WI38 (cell line): ENCODE data around the gene CBY1.

Experiments used
- H3K4me3 ChIP-seq: 2 replicates; pipeline ENCODE4 v1.5.1; 2011; ENCODE audit warnings: low read depth, mild to moderate bottlenecking, control low read depth, low read length
- TF ChIP-seq, protein P1 (sequence below): IDR thresholded peaks from 2 replicates; pipeline ENCODE4 v1.5.1; 2012; ENCODE audit warnings: low read depth, mild to moderate bottlenecking, control low read depth, low read length

CBY1 gene

DNA sequence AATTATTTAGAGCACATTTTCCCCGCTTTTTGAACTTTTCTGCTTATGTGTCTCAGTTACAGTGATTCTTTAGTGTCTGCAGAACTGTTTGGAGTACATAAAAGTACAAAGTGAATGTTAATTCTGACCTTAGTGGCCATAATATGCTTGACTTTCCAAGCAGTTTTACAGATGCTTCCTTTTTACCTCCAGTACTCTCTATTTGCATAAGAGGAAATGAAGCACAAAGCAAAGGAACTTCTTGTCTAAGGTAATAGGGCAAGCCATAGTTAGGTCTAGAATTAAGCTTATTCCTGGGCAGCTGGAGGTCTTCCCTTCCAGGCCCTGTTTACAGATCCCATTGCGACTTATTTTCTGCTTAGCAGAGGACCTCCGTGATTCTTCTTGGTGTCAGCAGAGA is 52.9 kb downstream of the CBY1 start:
- no peak overlapping the region for H3K4me3 ChIP-seq
- TF ChIP-seq, protein P1, sequence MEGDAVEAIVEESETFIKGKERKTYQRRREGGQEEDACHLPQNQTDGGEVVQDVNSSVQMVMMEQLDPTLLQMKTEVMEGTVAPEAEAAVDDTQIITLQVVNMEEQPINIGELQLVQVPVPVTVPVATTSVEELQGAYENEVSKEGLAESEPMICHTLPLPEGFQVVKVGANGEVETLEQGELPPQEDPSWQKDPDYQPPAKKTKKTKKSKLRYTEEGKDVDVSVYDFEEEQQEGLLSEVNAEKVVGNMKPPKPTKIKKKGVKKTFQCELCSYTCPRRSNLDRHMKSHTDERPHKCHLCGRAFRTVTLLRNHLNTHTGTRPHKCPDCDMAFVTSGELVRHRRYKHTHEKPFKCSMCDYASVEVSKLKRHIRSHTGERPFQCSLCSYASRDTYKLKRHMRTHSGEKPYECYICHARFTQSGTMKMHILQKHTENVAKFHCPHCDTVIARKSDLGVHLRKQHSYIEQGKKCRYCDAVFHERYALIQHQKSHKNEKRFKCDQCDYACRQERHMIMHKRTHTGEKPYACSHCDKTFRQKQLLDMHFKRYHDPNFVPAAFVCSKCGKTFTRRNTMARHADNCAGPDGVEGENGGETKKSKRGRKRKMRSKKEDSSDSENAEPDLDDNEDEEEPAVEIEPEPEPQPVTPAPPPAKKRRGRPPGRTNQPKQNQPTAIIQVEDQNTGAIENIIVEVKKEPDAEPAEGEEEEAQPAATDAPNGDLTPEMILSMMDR = no peak

DNA sequence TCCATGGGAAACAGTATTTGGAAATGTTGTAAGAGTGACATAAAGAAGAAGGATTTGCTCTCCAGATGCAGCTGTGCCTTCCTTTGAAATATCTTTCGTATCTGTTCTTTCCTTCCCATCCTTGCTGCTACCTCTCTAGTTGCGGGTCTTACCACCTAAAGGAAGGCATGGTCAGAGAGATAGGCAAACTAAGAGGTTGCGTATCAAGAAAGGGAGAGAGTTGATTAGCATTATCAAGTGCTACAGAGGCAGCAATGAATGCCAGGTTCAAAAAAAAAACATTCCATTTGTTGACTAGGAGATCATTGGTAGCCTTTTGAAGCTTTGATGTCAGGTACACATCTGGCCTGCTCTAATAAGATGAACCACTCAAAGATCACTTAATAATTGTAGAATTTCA is 53.9 kb downstream of the CBY1 start:
- no peak overlapping the region for H3K4me3 ChIP-seq
- TF ChIP-seq, protein P1 = no peak

DNA sequence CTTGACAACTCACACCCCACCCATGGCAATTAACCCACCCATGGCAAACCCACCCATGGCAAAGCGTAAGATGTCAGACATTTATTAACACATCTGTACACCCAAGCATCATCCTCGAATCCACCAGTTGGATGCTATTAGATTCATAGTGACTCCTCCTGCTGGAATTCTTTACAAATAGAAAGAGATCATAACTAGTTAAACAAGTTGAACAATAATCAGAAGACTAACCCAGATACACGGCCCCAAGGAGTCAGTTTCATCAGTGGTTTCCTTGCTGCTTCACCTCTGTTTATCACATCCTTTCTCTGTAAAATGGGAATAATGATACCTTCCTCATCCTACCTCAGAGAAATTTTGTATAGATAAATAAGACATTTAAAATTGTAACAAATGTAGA is 54.4 kb downstream of the CBY1 start:
- no peak overlapping the region for H3K4me3 ChIP-seq
- TF ChIP-seq, protein P1 = no peak

DNA sequence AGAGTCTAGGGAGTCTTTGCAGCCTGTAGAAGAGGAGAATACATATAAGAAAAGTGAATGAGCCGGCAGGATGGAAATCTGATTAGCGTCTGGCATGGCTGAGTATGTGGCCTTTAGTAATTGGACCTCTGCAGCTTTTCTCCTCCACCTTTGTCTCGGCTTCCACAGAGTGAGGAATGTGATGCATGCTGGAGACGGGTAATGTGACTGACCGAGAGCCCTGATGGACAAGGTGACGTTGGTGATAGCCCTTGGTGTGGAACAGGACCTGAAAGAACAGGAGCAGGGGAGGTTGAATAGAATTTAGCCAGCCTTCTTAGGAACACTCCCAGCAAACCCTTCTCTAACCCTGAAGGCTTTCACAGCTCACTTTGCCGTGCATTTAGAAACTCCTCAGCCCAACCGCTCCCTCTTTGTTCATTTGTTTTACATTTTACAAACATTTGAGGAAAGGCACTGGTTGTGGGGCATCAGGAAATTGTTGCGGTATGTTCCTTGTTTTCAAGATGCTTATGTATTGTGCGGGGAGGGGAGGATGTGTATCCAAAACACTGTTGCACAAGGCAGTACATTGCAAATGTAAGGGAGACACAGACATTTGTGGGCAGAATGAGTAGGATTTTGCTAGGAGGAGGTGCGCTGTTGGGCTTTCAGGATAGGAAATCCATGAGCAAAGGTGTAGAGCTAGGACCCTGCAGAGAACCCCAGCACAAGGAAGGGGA is 56.2 kb downstream of the CBY1 start:
- TF ChIP-seq, protein P1 = no peak
- H3K4me3 ChIP-seq = no peak overlapping the region

DNA sequence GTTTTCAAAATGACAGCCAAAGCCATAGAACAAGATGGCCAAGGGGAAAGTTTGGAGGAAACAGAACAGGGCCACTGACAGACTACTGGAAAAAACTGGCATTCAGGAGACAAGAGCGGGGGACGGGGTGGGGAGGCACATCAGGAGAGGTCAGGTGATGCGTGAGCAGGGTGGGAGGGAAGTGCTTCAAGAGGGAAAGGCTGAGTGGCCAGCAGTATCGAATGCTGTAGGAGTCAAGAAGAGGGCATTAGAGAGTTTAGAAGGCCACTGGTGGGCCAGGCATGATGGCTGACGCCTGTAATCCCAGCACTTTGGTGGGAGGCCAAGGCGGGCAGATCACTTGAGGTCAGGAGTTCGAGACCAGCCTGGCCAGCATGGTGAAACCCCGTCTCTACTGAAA is 57.5 kb downstream of the CBY1 start:
- TF ChIP-seq, protein P1 = no peak
- H3K4me3 ChIP-seq = no peak overlapping the region

DNA sequence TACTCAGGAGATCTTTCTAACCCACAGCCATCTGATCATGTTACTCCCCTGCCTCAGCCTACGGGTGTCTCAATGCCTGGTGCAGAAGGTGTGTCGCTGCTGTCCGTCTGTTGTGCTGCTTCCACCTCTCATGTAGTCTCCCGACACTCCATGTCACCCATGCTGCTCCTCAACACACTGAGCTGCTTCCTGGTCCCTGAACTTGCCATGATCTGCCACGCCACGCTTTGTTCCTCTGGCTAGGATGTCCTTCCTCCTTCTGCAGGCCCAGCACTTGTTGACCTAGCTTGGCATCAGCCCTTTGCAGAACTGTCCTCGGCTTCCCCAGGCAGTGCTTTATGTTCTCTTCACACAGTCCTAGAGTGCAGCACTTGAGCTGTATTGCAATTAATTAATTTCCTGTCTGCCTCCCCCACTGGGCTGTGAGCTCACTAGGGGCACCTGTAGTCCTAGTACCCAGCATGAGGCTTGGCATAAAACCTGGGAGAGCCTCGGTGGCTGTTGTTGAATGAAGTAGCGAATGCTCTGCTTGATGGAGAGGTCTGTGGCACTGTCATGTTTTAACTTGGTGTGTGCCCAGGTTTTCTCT is 58.8 kb downstream of the CBY1 start:
- TF ChIP-seq, protein P1 = no peak
- H3K4me3 ChIP-seq = no peak overlapping the region

DNA sequence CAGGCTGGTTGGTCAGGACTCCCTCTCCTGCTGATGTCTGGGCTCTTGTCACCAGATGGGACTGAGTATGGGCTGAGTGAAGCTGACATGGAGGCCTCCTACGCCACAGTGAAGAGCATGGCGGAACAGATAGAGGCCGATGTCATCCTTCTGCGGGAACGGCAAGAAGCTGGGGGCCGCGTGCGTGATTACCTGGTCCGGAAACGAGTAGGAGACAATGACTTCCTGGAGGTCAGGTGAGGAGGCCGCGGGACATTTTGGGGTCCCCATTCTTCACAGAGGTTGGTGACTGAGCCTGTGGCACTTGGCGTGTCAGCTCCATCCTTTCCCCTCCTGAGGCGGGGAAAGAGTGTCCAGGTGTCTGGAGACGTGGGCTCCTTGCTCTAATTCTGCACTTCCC is 59.4 kb downstream of the CBY1 start:
- TF ChIP-seq, protein P1 = no peak
- H3K4me3 ChIP-seq = no peak overlapping the region
